GM23338 (cell line): ENCODE data around the gene NSG1. TPM values are rescaled to one million over a fixed set of nuclear protein-coding genes. Genes with fewer than 3 reads are reported as not detected.
A peak's percentile ranks its signal among the peaks of the same experiment; 100 is the strongest.

ENCODE experiments used
- ATAC-seq: fragments of 200-7000 bp; cut with Tn5 transposase; 3 replicates; pipeline ENCODE4 v1.9.1; 2020
- DNase-seq: peaks from one replicate; pipeline ENCODE4 v3.0.0-alpha.2; 2015; ENCODE audit warnings: low spot score
- H2AFZ ChIP-seq: fragments of 200-600 bp; sonication (generic); 2 replicates; pipeline ENCODE4 v1.8.0; 2016; ENCODE audit warnings: antibody characterized with exemption, mild to moderate bottlenecking, moderate library complexity
- H3F3A ChIP-seq: fragments of 200-600 bp; sonication (generic); replicated peaks from 2 replicates; pipeline ENCODE4 v1.8.0; 2017; ENCODE audit warnings: antibody characterized with exemption, mixed run types, low read depth
- H3K27ac ChIP-seq: fragments of 200-600 bp; sonication (generic); 2 replicates; pipeline ENCODE4 v1.6.1; 2016; ENCODE audit warnings: low read depth
- H3K27me3 ChIP-seq: fragments of 200-600 bp; sonication (generic); 2 replicates; pipeline ENCODE4 v1.8.0; 2016; ENCODE audit warnings: mild to moderate bottlenecking, mixed run types, moderate library complexity; ENCODE audit not compliant: insufficient read depth
- H3K36me3 ChIP-seq: fragments of 200-600 bp; sonication (generic); 2 replicates; pipeline ENCODE4 v1.8.0; 2016; ENCODE audit warnings: mild to moderate bottlenecking; ENCODE audit not compliant: insufficient read depth
- H3K4me1 ChIP-seq: fragments of 200-600 bp; sonication (generic); 2 replicates; pipeline ENCODE4 v1.8.0; 2016; ENCODE audit warnings: mild to moderate bottlenecking, moderate library complexity; ENCODE audit not compliant: insufficient read depth
- H3K4me2 ChIP-seq: fragments of 200-600 bp; sonication (generic); 2 replicates; pipeline ENCODE4 v1.7.1; 2017; ENCODE audit warnings: mixed run types
- H3K4me3 ChIP-seq: fragments of 200-600 bp; sonication (generic); 2 replicates; pipeline ENCODE4 v1.6.1; 2016; ENCODE audit warnings: mixed run types
- H3K79me2 ChIP-seq: fragments of 200-600 bp; sonication (generic); replicated peaks from 2 replicates; pipeline ENCODE4 v1.8.0; 2017; ENCODE audit warnings: mild to moderate bottlenecking; ENCODE audit not compliant: insufficient read depth
- H3K9me2 ChIP-seq: fragments of 200-600 bp; sonication (generic); 2 replicates; pipeline ENCODE4 v1.8.0; 2017; ENCODE audit not compliant: insufficient read depth
- H4K20me1 ChIP-seq: fragments of 200-600 bp; sonication (generic); replicated peaks from 2 replicates; pipeline ENCODE4 v1.8.0; 2017; ENCODE audit warnings: mild to moderate bottlenecking; ENCODE audit not compliant: insufficient read depth
- H3K27ac Mint-ChIP-seq: 2 replicates; pipeline ENCODE4 v1.8.0; 2020; ENCODE audit warnings: inconsistent platforms, mild to moderate bottlenecking, moderate library complexity, mixed read lengths
- H3K27me3 Mint-ChIP-seq: 3 replicates; pipeline ENCODE4 v1.8.0; 2022; ENCODE audit warnings: low read depth, mild to moderate bottlenecking, moderate library complexity, mixed read lengths, inconsistent platforms; ENCODE audit not compliant: insufficient read depth, poor library complexity
- H3K36me3 Mint-ChIP-seq: 3 replicates; pipeline ENCODE4 v1.8.0; 2021; ENCODE audit warnings: low read depth, mild to moderate bottlenecking, inconsistent platforms, moderate library complexity, mixed read lengths
- H3K4me1 Mint-ChIP-seq: 3 replicates; pipeline ENCODE4 v1.8.0; 2020; ENCODE audit warnings: mild to moderate bottlenecking, inconsistent platforms, mixed read lengths
- H3K4me3 Mint-ChIP-seq: 3 replicates; pipeline ENCODE4 v1.8.0; 2021; ENCODE audit warnings: moderate library complexity, mild to moderate bottlenecking, inconsistent platforms, mixed read lengths
- H3K9me3 Mint-ChIP-seq: 3 replicates; pipeline ENCODE4 v1.8.0; 2020; ENCODE audit warnings: moderate library complexity, mild to moderate bottlenecking, inconsistent platforms, mixed read lengths
- CREB1 ChIP-seq: fragments of 250-450 bp; sonication (Bioruptor Pico); IDR thresholded peaks from 2 replicates; pipeline ENCODE4 v1.5.0; 2020; ENCODE audit warnings: low read depth, mild to moderate bottlenecking, moderate library complexity
- ETS1 ChIP-seq: IDR thresholded peaks from 2 replicates; pipeline ENCODE4 v1.6.1; 2016; ENCODE audit warnings: antibody characterized with exemption
- EZH2phosphoT487 ChIP-seq: fragments of 200-600 bp; sonication (generic); IDR thresholded peaks from one replicate; pipeline ENCODE4 v1.8.1; 2018; ENCODE audit warnings: antibody characterized with exemption; ENCODE audit not compliant: unreplicated experiment
- JUNB ChIP-seq: IDR thresholded peaks from one replicate; pipeline ENCODE4 v1.6.1; 2016; ENCODE audit warnings: antibody characterized with exemption; ENCODE audit not compliant: unreplicated experiment
- POLR2AphosphoS5 ChIP-seq: IDR thresholded peaks from 2 replicates; pipeline ENCODE4 v1.6.1; 2016; ENCODE audit warnings: antibody characterized with exemption, low read depth
- STAT1 ChIP-seq: IDR thresholded peaks from one replicate; pipeline ENCODE4 v1.6.1; 2016; ENCODE audit warnings: antibody characterized with exemption; ENCODE audit not compliant: unreplicated experiment
- ZNF114 ChIP-seq: fragments of 250-450 bp; sonication (Bioruptor Pico); IDR thresholded peaks from 2 replicates; pipeline ENCODE4 v1.5.0; 2020; ENCODE audit warnings: mild to moderate bottlenecking, moderate library complexity
- ZNF331 ChIP-seq: fragments of 250-450 bp; sonication (Bioruptor Pico); IDR thresholded peaks from 2 replicates; pipeline ENCODE4 v1.5.0; 2020; ENCODE audit warnings: low read depth, mild to moderate bottlenecking, moderate library complexity
- ZNF462 ChIP-seq: fragments of 250-450 bp; sonication (Bioruptor Pico); IDR thresholded peaks from 2 replicates; pipeline ENCODE4 v1.5.0; 2020; ENCODE audit warnings: mild to moderate bottlenecking, moderate library complexity
- polyA plus RNA-seq: library from polyadenylated mRNA; unstranded; fragments of >200 nt; fragmentation: Nextera tagmentation; extraction: Ambion mirVana; gene quantifications from 2 replicates; pipeline ENCODE4 v1.2.1, GENCODE V29; 2016
- total RNA-seq: library from RNA; depleted of rRNA; stranded (reverse); fragments of >200 nt; shearing (Covaris generic); gene quantifications from 2 replicates; pipeline ENCODE4 v1.2.3, GENCODE V29; 2014

The NSG1 gene
- total and polyA plus RNA-seq, 2 experiments from 2014 or later, result 17.4 to 34.5 TPM

- no peaks in the 10 kb centered on the region for H3K36me3 ChIP-seq
- TF ChIP-seq ETS1, result no peak
- TF ChIP-seq STAT1, result no peak
- TF ChIP-seq EZH2phosphoT487, result no peak
- no peak for TF ChIP-seq ZNF114 (CRISPR knock-in tag)
- no peak for TF ChIP-seq JUNB
- ATAC-seq, result peak; percentile 71
- no peaks in the 10 kb centered on the region for H3F3A ChIP-seq
- peak; percentile 55 for DNase-seq
- H3K27me3 Mint-ChIP-seq, result peaks cover 18% of the 10 kb centered on the region
- no peaks in the 10 kb centered on the region; the same call in 1 of the 3 replicates for H3K9me3 Mint-ChIP-seq
- no peaks in the 10 kb centered on the region for H3K9me2 ChIP-seq
- 0 out of 2 replicates have a peak, but pooled peaks cover 4% of the 10 kb centered on the region for H3K79me2 ChIP-seq
- peak overlapping the region; percentile 79 for H3K27ac ChIP-seq
- H3K4me1 Mint-ChIP-seq, result peaks cover 24% of the 10 kb centered on the region
- peaks cover 18% of the 10 kb centered on the region for H3K4me1 ChIP-seq
- H3K4me2 ChIP-seq, result no peak overlapping the region
- no peak overlapping the region for H3K4me3 ChIP-seq
- no peaks in the 10 kb centered on the region for H4K20me1 ChIP-seq
- H3K4me3 Mint-ChIP-seq, result no peak overlapping the region
- no peaks in the 10 kb centered on the region for H3K27me3 ChIP-seq
- H3K36me3 Mint-ChIP-seq, result peaks cover 60% of the 10 kb centered on the region
- peak overlapping the region; percentile 1; the same call in 1 of the 2 replicates for H3K27ac Mint-ChIP-seq
- H2AFZ ChIP-seq, result no peak overlapping the region
Measured at GRCh38 chr4:4395849-4396627, 9.1 kb downstream of the NSG1 start.

- H3K79me2 ChIP-seq, result 0 out of 2 replicates have a peak, but pooled peaks cover 4% of the 10 kb centered on the region
- no peak; the same call in 2 of the 3 replicates for ATAC-seq
- TF ChIP-seq CREB1 (no peak), ZNF114 (CRISPR knock-in tag) (no peak), ZNF331 (CRISPR knock-in tag) (no peak), POLR2AphosphoS5 (no peak), ETS1 (no peak), EZH2phosphoT487 (no peak), ZNF462 (CRISPR knock-in tag) (no peak), STAT1 (no peak)
Measured at GRCh38 chr4:4396628-4397440, 9.9 kb downstream of the NSG1 start.

More at GRCh38 chr4:4396628-4397440, 9.9 kb downstream of the NSG1 start:
- Histone ChIP-seq H3K4me2 (no peak overlapping the region), H3K4me3 (no peak overlapping the region), H4K20me1 (no peaks in the 10 kb centered on the region), H2AFZ (no peak overlapping the region), H3K36me3 (no peaks in the 10 kb centered on the region), H3F3A (no peaks in the 10 kb centered on the region), H3K4me1 (peaks cover 18% of the 10 kb centered on the region), H3K27ac (peak overlapping the region; percentile 45; the same call in 1 of the 2 replicates), H3K27me3 (no peaks in the 10 kb centered on the region), H3K9me2 (no peaks in the 10 kb centered on the region)
- Mint-ChIP-seq H3K36me3 (peaks cover 55% of the 10 kb centered on the region), H3K4me1 (peaks cover 26% of the 10 kb centered on the region), H3K27ac (peak overlapping the region; percentile 93), H3K4me3 (no peak overlapping the region), H3K27me3 (peaks cover 17% of the 10 kb centered on the region), H3K9me3 (no peaks in the 10 kb centered on the region; the same call in 1 of the 3 replicates)
- DNase-seq, result peak; percentile 61
